Fibroblast of lung (primary cell): Measurements from ENCODE around the gene SCYGR1. TPM values are rescaled to one million over a fixed set of nuclear protein-coding genes. Genes with fewer than 3 reads are reported as not detected.

ENCODE experiments used
- DNase-seq, 2 donors: peaks; one replicate each; pipeline versions ENCODE4 v3.0.0 to v3.0.0-alpha.2; 2010; ENCODE audit warnings: low read depth in 2 of 2
- H2AFZ ChIP-seq: 2 replicates; pipeline ENCODE4 v1.5.1; 2012; ENCODE audit warnings: low read length, control low read depth, inconsistent platforms
- H3K27ac ChIP-seq: 2 replicates; pipeline ENCODE4 v1.5.1; 2011; ENCODE audit warnings: low read length, control low read depth; ENCODE audit not compliant: insufficient read depth
- H3K27me3 ChIP-seq: 2 replicates; pipeline ENCODE4 v1.5.1; 2011; ENCODE audit warnings: mild to moderate bottlenecking, low read length; ENCODE audit not compliant: control insufficient read depth, insufficient read depth
- H3K36me3 ChIP-seq: 2 replicates; pipeline ENCODE4 v1.5.1; 2011; ENCODE audit warnings: low read length; ENCODE audit not compliant: control insufficient read depth, insufficient read depth
- H3K4me1 ChIP-seq: 2 replicates; pipeline ENCODE4 v1.5.1; 2011; ENCODE audit warnings: low read length; ENCODE audit not compliant: control insufficient read depth, insufficient read depth; ENCODE audit errors: extremely low read depth
- H3K4me2 ChIP-seq: 2 replicates; pipeline ENCODE4 v1.5.1; 2011; ENCODE audit warnings: low read length, control low read depth; ENCODE audit not compliant: insufficient read depth; ENCODE audit errors: extremely low read depth
- H3K4me3 ChIP-seq, 4 experiments: fragments of 200-600 bp in 1 of 4; sonication (generic) in 1 of 4; replicated peaks in 1 of 4; 2 replicates each; pipeline ENCODE4 v1.5.1; 2011 to 2016; ENCODE audit warnings: low read length in 4 of 4, low read depth in 3 of 4, mild to moderate bottlenecking in 3 of 4, control low read depth in 2 of 4, inconsistent platforms in 1 of 4, mixed read lengths in 1 of 4; ENCODE audit not compliant: insufficient read depth in 1 of 4; ENCODE audit errors: control extremely low read depth in 1 of 4
- H3K79me2 ChIP-seq: 2 replicates; pipeline ENCODE4 v1.5.1; 2012; ENCODE audit warnings: mild to moderate bottlenecking, low read length, inconsistent platforms; ENCODE audit not compliant: control insufficient read depth, insufficient read depth
- H3K9ac ChIP-seq: 2 replicates; pipeline ENCODE4 v1.5.1; 2011; ENCODE audit warnings: mild to moderate bottlenecking, low read length, control low read depth; ENCODE audit not compliant: insufficient read depth
- H3K9me3 ChIP-seq: 2 replicates; pipeline ENCODE4 v1.5.1; 2012; ENCODE audit warnings: low read depth, low read length; ENCODE audit not compliant: control insufficient read depth, insufficient read depth
- H4K20me1 ChIP-seq: 2 replicates; pipeline ENCODE4 v1.5.1; 2011; ENCODE audit warnings: low read length; ENCODE audit not compliant: control insufficient read depth, insufficient read depth; ENCODE audit errors: extremely low read depth
- EZH2 ChIP-seq: IDR thresholded peaks from 2 replicates; pipeline ENCODE4 v1.5.1; 2012; ENCODE audit warnings: low read length, control low read depth, mild to moderate bottlenecking; ENCODE audit errors: missing control alignments
- polyA plus RNA-seq, 2 donors: library from polyadenylated mRNA; depleted of rRNA in 1 of 2; stranded (reverse) in 1 of 2; unstranded in 1 of 2; fragments of >200 nt; gene quantifications; 2 replicates each; pipeline ENCODE4 v1.2.1, GENCODE V29; 2011 to 2012; ENCODE audit warnings: missing spikeins in 1 of 2
- total RNA-seq: library from RNA; depleted of rRNA; stranded (reverse); fragments of >200 nt; gene quantifications from 2 replicates; pipeline ENCODE4 v1.2.1, GENCODE V29; 2014
- TF ChIP-seq, protein P1 (sequence below), 2 donors: IDR thresholded peaks in 1 of 2; conservative IDR thresholded peaks in 1 of 2; 1 replicate in 1 of 2; 2 replicates in 1 of 2; pipeline ENCODE4 v1.5.1; 2011 to 2012; ENCODE audit warnings: low read length in 2 of 2, control low read depth in 1 of 2, inconsistent platforms in 1 of 2, low read depth in 1 of 2, mild to moderate bottlenecking in 1 of 2

The SCYGR1 gene
- total and polyA plus RNA-seq, 2 donors (not counting 1 experiment from before 2014, with no cell fraction given), result not detected

DNA sequence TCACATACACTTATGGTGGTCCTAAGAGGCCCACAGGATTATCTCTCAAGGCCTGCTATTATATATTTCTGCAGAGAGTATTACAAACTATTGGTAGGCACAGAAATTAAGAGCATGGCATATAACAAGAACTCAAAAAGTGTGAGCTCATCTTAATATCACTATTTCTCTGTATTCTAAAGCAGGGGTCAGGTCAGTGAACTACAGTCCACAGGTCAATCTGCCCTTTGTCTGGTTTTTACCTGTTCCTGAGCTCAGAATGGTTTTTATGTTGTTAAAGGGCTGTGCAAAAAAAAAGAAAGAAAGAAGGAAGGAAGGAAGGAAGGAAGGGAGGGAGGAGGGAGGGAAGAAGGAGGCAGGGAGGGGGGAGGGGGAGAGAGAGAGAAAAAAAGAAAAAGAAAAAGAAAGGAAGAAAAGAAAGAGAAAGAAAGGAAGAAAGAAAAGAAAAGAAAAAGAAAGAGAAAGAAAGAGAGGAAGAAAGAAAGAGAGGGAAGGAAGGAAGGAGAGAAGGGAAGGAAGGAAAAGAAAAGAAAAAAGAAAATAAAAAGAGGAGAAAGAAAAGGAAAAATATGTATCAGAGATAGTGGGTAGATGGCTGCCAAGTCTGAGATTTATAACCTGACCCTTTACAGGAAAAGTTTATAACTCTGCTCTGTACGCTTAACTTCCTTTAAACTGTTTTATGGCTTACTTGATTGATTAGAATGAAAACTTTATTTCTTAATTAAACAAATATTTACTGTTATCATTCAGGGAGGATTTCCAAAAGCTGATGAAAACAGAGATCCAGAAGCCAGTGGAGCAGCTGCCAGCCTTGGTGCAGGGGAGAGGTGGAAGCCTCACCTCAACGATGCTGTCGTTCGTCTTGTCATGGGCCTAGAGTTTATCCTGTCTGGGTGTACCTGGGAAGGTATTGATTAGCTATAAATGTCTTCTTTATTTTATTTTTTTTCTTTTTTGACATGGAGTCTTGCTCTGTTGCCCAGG lies 11.2 kb upstream of the SCYGR1 start:
- DNase-seq, result no peak
- Histone ChIP-seq H3K9ac (no peak overlapping the region), H4K20me1 (no peaks in the 10 kb centered on the region), H3K27ac (no peak overlapping the region), H3K79me2 (no peaks in the 10 kb centered on the region), H3K9me3 (no peaks in the 10 kb centered on the region), H2AFZ (no peak overlapping the region), H3K36me3 (no peaks in the 10 kb centered on the region), H3K4me3 (no peak overlapping the region), H3K4me2 (no peak overlapping the region), H3K27me3 (no peaks in the 10 kb centered on the region), H3K4me1 (no peaks in the 10 kb centered on the region)
- no peak for TF ChIP-seq EZH2
- TF ChIP-seq, protein P1, sequence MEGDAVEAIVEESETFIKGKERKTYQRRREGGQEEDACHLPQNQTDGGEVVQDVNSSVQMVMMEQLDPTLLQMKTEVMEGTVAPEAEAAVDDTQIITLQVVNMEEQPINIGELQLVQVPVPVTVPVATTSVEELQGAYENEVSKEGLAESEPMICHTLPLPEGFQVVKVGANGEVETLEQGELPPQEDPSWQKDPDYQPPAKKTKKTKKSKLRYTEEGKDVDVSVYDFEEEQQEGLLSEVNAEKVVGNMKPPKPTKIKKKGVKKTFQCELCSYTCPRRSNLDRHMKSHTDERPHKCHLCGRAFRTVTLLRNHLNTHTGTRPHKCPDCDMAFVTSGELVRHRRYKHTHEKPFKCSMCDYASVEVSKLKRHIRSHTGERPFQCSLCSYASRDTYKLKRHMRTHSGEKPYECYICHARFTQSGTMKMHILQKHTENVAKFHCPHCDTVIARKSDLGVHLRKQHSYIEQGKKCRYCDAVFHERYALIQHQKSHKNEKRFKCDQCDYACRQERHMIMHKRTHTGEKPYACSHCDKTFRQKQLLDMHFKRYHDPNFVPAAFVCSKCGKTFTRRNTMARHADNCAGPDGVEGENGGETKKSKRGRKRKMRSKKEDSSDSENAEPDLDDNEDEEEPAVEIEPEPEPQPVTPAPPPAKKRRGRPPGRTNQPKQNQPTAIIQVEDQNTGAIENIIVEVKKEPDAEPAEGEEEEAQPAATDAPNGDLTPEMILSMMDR (conservative IDR thresholded peaks at IDR 0.05 in 1 of 2, IDR thresholded peaks at IDR 0.05 in 1 of 2; ENCODE audit: low read depth in 1 of 2, low read length in 2 of 2), result no peak

DNA sequence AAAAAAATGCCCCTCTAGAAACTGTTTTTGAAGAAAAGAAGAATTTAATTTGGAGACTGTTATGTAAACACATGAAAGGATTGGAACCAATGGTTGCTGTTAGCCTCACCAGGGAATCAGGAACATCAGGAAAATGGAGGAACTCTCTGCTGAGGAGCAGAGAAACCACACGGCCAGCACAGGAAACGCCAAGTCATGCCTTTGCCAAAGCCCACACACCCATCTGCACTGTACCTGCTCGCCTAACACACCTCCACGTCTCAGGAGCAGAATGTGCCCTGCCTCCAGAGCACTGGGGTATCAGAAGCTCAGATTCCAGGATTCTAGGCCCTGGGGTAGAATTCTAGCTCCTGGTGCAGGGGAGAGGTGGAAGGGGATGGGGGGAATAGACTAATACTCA lies 9.8 kb upstream of the SCYGR1 start:
- Histone ChIP-seq H3K9me3 (no peaks in the 10 kb centered on the region), H3K4me3 (no peak overlapping the region), H3K79me2 (no peaks in the 10 kb centered on the region), H3K9ac (no peak overlapping the region), H2AFZ (no peak overlapping the region), H3K4me1 (no peaks in the 10 kb centered on the region), H3K27ac (no peak overlapping the region), H3K4me2 (no peak overlapping the region), H3K27me3 (no peaks in the 10 kb centered on the region), H3K36me3 (no peaks in the 10 kb centered on the region), H4K20me1 (no peaks in the 10 kb centered on the region)
- TF ChIP-seq, protein P1 (conservative IDR thresholded peaks at IDR 0.05 in 1 of 2, IDR thresholded peaks at IDR 0.05 in 1 of 2; ENCODE audit: low read depth in 1 of 2, low read length in 2 of 2), result no peak
- no peak for TF ChIP-seq EZH2
- DNase-seq, result no peak

DNA sequence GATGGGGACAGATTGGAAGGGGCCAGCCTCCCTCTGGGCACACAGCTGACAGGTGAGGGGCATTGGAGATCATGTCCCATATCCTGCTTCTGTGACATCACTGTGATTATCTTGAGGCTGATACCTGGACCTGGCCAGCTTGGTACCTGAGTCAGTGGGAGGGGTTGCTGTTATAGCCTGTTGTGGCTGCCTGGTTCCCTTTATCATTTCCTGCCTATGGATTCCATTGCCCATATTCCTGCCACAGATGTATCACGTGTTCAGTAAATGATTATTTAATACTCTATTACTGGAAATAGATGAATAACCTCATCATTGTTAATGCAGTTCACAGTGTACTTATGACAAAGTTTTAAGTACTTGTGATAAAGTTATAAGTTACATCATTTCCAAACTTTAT lies 7.8 kb upstream of the SCYGR1 start:
- DNase-seq, result no peak
- H2AFZ ChIP-seq, result no peak overlapping the region
- H3K9ac ChIP-seq, result no peak overlapping the region
- H3K79me2 ChIP-seq, result no peaks in the 10 kb centered on the region
- no peaks in the 10 kb centered on the region for H3K36me3 ChIP-seq
- no peak overlapping the region for H3K4me2 ChIP-seq
- no peaks in the 10 kb centered on the region for H3K9me3 ChIP-seq
- no peaks in the 10 kb centered on the region for H3K27me3 ChIP-seq
- no peaks in the 10 kb centered on the region for H3K4me1 ChIP-seq
- H4K20me1 ChIP-seq, result no peaks in the 10 kb centered on the region
- TF ChIP-seq EZH2, result no peak
- TF ChIP-seq, protein P1 (conservative IDR thresholded peaks at IDR 0.05 in 1 of 2, IDR thresholded peaks at IDR 0.05 in 1 of 2; ENCODE audit: low read depth in 1 of 2, low read length in 2 of 2), result no peak
- no peak overlapping the region for H3K27ac ChIP-seq
- no peak overlapping the region for H3K4me3 ChIP-seq
